NCI-H1417 (cell line): ENCODE results near the gene HSD17B1.
"Not testable (repeated sequence)": the region's sequence is repeated elsewhere in the genome, so short reads cannot be mapped to it uniquely, and the experiment has no call there.

Experiments
- DNase-seq, 3 experiments: peaks; one replicate each; lab custom pipeline; 2025; lab: John Stamatoyannopoulos, UW

Gene HSD17B1, protein sequence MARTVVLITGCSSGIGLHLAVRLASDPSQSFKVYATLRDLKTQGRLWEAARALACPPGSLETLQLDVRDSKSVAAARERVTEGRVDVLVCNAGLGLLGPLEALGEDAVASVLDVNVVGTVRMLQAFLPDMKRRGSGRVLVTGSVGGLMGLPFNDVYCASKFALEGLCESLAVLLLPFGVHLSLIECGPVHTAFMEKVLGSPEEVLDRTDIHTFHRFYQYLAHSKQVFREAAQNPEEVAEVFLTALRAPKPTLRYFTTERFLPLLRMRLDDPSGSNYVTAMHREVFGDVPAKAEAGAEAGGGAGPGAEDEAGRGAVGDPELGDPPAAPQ

DNA sequence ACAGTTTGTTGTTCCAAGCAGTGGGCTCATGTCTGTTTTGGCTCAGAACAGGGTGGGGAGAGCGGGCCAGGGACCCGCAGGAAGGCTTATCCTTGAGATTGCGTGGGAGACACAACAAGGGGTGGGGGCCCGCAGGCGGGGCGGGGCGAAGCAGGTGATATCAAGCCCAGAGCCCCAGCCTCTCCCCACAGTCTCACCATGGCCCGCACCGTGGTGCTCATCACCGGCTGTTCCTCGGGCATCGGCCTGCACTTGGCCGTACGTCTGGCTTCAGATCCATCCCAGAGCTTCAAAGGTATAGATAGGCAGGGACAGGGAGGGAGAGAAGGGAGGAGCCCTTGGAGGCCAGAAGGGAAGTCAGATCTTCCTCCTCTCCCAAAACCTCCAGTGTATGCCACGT, at the start of gene HSD17B1:
Gene HSD17B1, plus strand, starts transcription at position 188 of the 400 bp plus-strand sequence. Its CDS starts 11 bp downstream, at position 199.
- not testable (repeated sequence) for DNase-seq

- no peak for DNase-seq
These were observed 49.8 kb upstream of the HSD17B1 start for GRCh38 chr17:42502926-42503325.

DNA sequence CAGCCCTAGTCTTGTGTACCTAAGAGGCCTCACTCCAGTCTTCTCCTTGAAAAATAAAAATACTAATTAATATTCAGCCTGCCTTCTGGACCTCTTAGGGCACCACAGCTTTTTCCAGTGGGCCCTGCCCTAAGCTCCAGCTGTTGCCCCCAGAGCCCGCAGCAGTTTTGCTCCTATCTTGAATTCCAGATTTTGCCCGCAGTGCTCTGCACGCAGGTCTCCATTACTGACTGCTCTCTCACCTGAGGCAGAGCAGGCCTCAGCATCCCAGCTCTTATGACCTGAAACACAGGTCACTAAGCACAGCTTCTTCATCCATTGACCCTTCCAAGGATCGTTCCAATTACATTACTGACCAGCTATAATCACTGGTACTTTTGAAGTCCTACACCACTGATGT, 45.1 kb upstream of the HSD17B1 start:
- no peak for DNase-seq

DNA sequence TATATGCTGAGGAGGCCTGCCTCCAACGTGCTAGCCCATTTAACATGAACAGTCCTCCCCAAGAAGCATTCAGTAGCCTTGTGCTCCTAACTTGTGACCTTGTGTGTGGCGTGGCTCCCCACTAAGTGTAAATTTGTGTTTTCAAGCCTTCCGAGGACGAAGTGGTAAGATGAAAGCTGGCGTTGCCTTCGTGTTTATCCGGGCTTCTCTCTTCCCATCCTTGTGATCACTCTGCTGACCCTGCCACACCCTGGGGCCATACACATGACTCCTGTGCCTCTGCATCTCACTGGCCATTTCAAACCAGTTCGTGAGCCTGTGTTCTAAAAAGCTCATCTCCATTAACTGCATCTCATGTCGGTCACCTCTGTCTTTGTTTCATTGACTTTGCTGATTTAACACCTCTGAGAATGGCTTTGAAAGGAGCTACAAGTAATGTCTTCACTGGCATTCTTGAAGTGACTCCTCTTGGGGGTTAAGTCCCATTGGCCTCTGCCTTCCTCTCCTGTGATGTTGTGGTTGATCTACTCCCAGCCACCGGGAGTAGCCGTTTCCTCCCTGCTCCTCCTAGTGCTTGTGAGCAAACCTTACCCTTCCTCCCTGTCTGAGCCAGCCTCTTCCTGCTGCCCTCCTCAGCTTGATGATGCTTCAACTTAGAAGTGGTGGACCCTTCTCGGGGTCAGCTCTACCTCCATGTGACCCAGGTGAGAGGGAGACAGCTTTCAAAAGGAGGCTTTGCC, 44.1 kb upstream of the HSD17B1 start:
- DNase-seq = no peak

GRCh38 chr17:42509409-42509808, 43.3 kb upstream of the HSD17B1 start:
- DNase-seq = no peak

GRCh38 chr17:42509841-42510240, 42.9 kb upstream of the HSD17B1 start:
- no peak for DNase-seq

DNA sequence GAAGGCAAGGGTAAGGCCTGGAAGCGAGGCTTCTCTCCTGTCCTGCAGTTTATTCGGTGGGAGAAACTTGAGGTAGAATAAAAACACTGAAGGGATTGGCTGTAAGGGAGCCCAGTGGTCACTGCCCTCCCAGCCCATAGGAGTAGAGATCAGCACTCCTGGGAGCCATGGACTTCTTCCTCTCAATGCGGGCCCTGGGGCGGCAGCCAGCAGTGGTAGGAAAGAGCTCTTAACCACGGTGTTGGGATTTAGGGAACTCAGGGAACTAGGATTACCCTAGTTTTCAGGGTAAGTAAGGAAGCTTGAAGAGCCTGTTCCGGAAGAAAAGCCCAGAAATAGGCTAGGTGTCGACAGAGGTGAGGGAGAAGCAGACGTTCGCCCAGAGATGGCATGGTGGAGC, 40.5 kb upstream of the HSD17B1 start:
- no peak for DNase-seq

GRCh38 chr17:42512733-42513251, 39.9 kb upstream of the HSD17B1 start:
- DNase-seq = no peak

GRCh38 chr17:42513686-42514085, 39.0 kb upstream of the HSD17B1 start:
- no peak for DNase-seq

- DNase-seq = no peak
These were observed 38.4 kb upstream of the HSD17B1 start for GRCh38 chr17:42514279-42514678.

- DNase-seq = no peak
These were observed 37.9 kb upstream of the HSD17B1 start for GRCh38 chr17:42514867-42515266.

DNA sequence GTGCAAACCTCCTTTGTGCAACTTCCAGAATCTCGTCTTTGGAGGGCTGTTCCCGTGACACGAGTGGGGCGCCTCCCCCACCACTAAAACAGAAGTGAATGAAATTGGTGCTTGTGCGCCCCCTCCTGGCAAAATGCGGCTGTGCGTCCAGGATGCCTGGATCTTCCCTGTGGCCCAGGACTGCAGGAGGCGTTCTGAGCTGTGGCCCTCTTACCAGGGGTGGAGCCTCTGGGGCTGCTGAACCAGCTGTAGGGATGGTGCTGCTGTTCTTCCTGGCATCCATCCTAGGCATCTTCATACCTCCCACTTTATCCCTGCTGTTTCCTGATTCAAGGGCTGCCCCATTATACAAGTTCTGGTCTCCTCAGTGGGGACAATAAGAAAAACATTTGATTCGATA, 35.2 kb upstream of the HSD17B1 start:
- peak; percentile 21 to 54 (median 27) for DNase-seq

DNA sequence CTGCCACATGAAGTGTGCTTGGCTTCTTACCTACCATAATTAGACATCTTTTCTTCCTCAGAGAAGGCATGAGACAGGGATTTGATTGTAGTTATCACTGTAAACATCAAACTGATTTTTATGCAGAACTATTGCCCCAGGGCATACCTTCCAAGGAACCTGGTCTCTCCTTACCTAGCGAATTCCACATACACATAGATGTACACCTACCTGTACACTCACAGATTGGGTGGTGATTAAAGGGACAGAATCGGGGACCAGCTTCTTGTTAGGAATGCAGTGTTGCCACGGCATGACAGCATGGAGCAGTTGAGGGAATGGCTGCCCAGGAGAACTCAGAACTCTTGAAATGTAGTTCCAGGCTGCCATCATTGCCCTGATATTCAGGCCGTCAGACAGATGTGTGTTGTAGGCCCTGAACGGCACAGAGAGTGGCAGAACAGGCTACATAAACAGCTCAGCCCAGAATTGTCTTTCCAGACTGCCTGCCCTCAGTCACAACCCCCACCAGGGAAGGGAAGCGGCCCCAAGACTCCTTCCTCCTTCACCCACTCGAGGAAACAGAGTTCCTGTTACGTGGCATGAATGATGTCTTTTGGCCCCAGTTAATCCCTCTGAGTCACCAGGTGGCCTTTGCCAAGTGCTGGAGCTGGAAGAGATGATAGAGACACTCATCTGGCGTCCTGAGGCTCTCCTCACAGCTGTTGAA, 34.5 kb upstream of the HSD17B1 start:
- no peak for DNase-seq

- DNase-seq = no peak
These were observed 33.8 kb upstream of the HSD17B1 start for GRCh38 chr17:42518755-42519545.

DNA sequence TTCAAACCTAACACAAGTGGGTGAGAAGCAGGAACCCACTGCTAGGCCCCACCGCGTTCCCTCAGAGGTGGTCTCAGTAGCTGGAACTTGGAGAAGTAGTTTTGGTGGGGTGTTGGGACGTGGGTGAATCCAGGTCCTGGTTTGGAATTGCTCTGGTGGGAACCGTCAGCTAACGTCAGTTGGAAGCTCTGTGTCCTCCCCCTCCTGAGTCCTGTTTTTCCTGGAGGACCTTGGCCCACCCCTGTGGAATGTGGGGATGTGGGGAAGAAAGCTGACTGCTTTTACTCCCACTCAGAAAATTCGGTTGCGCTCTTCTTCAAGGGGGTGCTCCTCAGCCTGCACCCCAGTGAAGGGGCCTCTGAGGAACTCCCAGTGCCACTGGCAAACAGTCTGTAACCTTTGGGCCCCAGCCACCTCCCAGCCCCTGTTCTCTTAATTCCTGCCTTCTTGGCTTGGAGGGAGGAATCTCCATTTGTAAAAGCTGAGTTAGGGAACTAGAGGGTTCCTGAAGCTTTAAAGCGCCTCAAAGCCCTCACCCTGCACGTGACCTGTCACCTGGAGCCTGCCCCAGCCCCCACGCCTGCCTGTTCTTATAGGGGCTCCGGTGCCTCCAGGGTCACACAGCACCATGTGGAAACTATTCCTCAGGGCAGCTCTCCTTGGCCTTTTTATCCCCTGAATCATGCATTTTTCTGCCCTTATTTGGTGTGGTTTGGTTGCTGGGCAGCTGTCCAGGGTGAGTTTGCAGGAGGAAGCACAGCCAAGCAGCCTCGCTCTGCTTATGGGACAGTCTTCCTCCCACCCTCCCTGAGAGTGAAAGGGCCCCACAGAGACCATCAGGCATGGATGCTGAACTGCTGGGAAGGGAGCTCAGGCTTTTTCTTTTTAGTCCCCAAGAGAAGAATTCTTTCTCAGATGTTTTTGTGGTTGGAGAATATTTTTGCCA, 32.9 kb upstream of the HSD17B1 start:
- no peak for DNase-seq

GRCh38 chr17:42520540-42520951, 32.2 kb upstream of the HSD17B1 start:
- DNase-seq = peak in 1 of 3 experiments; percentile 10

DNA sequence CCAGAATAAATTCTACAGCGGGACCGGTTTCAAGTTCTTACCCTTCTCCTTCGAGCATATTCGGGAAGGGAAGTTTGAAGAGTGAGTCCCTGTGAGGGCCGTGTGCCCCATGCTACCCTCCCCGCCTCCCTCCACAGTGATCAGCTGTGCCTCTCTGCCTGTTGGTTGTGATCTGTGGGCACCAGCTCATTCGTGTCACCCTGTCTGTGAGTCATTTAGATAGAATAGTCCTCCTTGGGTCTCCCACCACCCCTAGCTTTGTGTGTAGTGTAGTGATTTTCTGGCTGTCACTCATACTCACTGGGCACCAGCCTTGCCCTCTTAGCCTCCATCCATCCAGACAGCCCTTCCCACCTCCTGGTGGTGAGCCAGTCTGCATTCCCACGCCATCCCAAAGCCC, 31.7 kb upstream of the HSD17B1 start:
- no peak for DNase-seq

- DNase-seq = no peak
These were observed 31.0 kb upstream of the HSD17B1 start for GRCh38 chr17:42521666-42522262.

DNA sequence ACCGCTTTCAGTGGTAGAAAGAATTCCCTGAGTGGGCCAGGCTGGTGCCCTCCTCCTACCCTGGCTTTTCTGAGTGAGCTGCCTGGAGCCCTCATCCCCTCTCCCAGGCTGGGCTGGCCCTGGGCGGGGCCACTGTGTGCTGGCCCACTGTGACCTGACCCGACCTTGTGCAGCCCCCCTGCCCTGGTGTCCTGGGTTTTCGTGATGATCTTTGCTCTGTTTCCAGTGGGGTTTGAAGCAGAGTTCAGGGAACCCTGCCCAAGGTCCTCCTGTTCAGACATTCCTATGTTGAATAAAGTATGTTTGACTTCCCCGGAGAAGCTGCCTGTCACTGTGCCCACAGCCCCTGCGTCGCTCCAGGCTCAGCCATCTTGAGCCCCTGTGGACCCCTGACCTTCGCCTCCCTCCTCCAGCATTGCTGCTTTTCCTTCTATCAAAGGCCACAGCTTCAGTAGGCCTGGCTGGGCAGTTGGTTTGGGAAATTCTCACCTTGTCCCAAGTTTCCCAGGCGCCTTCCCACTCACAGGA, 30.4 kb upstream of the HSD17B1 start:
- DNase-seq = no peak

DNA sequence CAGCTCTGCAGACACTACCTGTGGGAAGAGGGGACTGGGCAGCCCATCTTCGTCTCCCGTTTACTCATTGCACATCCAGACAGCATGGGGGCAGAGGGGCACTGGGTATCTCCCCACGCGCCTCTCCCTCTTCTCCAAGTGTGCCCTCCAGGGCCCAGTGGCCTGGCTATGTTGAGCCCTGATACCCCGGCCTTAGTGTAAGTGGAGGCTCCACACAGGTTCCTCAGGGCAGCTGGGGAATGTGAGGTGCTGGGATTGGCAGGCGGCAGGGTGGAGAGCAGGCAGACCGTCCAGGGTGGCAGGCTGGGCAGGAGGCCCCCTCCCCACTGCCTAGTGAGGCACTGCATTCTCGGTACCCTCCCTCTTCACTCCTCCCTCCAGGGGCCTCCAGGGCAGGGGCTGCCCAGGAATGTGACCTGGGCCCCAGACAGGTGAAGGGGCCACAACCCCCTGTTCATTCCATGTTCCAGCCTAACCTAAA, 29.9 kb upstream of the HSD17B1 start:
- no peak for DNase-seq
